ENCODE data around the gene ECHS1. TPM values are rescaled to one million over a fixed set of nuclear protein-coding genes. Genes with fewer than 3 reads are reported as not detected.
"Not testable (repeated sequence)": the region's sequence is repeated elsewhere in the genome, so short reads cannot be mapped to it uniquely, and the experiment has no call there.

Gene ECHS1
- polyA plus RNA-seq (ENCODE audit: insufficient read length in 3 of 3) = 100 to 1,000 TPM; 120 to 146 (median 134) TPM

GRCh38 chr10:133373174-133374090 lies at the start of gene ECHS1:
Gene ECHS1, minus strand, starts transcription at chr10:133373354. Its CDS starts 21 bp downstream, at chr10:133373333.
- peak; percentile 66 to 93 (median 82) for DNase-seq (ENCODE audit: low read depth in 3 of 3, low spot score in 2 of 3)

GRCh38 chr10:133422223-133422806 lies 49.2 kb upstream of the ECHS1 start:
- no peak for DNase-seq (ENCODE audit: low read depth in 3 of 3, low spot score in 2 of 3)

DNA sequence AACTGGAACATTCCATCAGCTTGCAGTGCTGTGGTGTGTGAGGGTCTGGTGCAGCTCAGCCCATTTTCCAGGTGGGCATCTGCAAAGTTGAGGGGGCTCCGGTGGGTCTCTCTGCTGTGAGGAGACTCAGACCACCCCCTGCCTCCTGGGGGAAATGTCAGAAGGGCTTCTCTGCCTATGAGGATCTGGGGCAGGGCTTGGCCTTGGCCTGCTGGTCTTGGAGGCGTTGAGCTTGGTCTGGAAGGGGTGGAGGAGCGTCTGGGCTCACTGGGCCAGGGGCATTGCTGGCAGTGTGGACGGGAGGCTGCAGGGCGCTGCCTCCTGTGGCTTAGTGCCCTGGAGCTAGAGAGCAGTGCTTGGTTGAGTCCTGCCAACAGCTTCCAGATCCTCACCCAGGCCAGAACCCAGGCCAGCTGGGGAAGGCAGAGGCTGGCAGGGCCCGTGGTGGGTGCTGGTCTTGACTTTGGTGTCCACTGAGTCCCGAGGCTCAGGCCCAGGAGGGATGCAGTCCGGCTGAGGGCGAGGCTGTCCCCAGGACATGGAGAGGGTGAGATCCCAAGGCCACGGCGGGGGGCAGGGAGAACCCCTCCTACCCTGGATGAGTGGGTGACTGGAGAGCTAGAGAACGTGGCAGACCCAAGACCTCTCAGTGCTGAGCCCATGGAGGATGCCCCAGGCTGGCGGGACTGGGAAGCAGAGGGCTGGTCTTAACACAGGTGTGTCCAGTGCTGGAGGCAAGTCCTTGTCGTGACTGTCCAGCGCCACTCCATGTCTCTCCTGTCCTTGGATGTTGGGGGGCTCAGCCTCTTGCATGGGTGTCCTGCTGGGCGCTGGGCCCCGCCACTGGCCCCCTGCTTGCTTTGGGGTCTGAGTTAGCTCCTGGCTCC lies 48.4 kb upstream of the ECHS1 start:
- DNase-seq (ENCODE audit: low read depth in 3 of 3, low spot score in 2 of 3) = no peak

GRCh38 chr10:133420579-133420978 lies 47.4 kb upstream of the ECHS1 start:
- DNase-seq (ENCODE audit: low read depth in 3 of 3, low spot score in 2 of 3) = no peak

- DNase-seq (ENCODE audit: low read depth in 3 of 3, low spot score in 2 of 3) = no peak
Observed at GRCh38 chr10:133420028-133420427, 46.9 kb upstream of the ECHS1 start.

GRCh38 chr10:133419211-133419950 lies 46.2 kb upstream of the ECHS1 start:
- DNase-seq (ENCODE audit: low read depth in 3 of 3, low spot score in 2 of 3) = no peak

DNA sequence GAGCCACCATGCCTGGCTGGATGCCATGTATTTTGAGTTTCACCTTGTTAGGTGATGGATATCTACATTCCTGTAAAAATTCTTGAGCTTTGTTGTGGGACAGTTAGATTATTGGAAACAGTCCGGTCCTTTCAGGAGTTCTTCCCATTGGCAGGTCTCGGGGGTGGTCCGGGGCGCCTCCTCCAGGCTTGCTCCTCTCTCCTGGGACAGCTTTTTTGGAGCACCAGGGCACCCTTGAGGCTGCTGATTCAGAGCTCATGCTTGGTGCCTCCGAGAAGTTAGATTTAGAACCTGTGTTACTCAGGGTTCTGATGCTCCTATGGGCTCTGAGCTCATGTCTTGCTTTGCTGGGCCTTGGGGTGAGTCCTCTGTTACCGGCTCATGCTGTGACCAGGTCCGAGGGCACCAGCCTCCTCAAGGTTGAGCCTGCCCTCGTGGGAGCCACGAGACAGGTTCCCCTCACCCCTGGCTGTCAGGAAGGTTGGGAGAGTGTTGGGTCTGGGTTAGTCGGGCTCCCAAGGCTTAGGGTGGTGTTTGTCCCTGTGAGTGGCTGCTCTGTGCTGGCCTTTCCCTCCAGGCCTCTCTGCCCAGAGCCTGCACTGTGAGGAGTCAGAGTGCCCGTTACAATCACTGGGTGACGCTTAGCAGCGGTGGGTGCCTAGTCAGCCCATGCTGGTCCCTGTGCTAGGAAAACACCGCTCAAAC lies 45.3 kb upstream of the ECHS1 start:
- no peak for DNase-seq (ENCODE audit: low read depth in 3 of 3, low spot score in 2 of 3)

DNA sequence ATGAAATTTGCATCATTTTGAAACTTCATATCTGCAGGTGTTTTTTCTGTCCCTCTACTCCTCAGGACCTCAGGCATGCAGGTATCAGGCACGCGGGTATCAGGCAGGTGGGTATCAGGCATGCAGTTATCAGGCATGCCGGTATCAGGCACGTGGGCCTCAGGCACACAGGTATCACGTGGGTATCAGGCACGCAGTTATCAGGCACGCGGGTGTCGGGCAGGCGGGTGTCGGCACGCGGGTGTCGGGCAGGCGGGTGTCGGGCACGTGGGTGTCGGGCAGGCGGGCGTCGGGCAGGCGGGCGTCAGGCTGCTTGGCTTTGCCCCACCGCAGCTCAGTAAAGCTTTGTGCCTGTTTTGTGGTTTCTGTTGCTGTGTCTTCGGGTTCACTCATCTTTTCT lies 42.6 kb upstream of the ECHS1 start:
- DNase-seq (ENCODE audit: low read depth in 3 of 3, low spot score in 2 of 3) = no peak

GRCh38 chr10:133414401-133414800 lies 41.2 kb upstream of the ECHS1 start:
- DNase-seq (ENCODE audit: low read depth in 3 of 3, low spot score in 2 of 3) = not testable (repeated sequence)

DNA sequence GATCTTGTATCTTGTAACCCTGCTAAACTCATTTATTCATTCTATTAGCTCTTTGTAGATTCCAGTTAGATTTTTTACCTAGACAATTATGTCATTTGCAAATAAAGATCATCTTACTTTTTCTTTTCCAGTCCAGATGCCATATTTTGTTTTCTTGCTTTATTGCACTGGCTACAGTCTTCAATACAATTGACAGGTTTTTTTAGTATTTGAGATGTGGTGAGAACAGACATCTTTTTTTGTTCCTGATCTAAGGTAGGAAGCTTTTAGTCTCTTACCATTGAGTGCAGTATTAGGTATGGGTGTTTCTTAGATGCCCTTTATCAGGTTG lies 39.2 kb upstream of the ECHS1 start:
- DNase-seq (ENCODE audit: low read depth in 3 of 3, low spot score in 2 of 3) = no peak

DNA sequence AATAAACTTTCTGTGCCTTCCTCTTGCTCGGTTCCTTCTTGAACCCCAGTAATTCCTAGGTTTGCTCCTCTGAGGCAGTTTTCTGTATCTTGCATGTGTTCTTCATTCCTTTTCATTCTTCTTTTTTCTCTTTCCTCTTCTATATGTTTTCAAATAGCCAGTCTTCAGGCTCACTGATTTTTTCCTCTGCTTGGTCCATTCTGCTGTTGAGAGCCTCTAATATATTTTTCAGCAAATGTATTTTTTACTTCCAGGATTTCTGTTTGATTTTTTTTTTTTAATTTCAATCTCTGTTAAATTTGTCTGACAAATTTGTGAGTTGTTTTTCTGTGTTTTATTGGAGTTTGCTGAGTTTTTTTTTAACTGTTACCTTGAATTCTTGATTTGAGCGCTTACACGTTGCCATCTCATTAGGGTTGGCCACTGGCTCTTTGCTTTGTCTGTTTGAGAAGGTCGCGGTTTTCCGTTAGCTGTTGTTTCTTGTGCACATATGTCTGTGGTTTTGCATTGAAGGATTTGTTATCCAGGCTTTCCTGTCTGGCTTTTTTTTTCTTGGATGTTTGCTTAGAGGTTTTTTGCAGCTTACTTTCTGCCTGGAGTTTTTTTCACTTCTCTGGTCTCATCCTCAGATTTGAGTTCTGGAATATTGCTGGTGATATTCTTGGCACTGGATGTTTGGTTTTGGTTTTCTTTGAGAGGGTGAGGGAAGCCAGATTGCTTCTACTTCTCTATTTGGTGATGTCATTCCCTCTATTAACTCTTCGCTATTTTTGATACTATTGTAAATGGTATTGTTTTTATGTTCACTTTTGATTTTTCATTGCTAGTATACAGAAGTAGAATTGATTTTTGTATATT lies 38.6 kb upstream of the ECHS1 start:
- DNase-seq (ENCODE audit: low read depth in 3 of 3, low spot score in 2 of 3) = no peak

GRCh38 chr10:133405844-133406527 lies 32.8 kb upstream of the ECHS1 start:
- DNase-seq (ENCODE audit: low read depth in 3 of 3, low spot score in 2 of 3) = no peak

- no peak for DNase-seq (ENCODE audit: low read depth in 3 of 3, low spot score in 2 of 3)
Observed at GRCh38 chr10:133405272-133405671, 32.1 kb upstream of the ECHS1 start.

DNA sequence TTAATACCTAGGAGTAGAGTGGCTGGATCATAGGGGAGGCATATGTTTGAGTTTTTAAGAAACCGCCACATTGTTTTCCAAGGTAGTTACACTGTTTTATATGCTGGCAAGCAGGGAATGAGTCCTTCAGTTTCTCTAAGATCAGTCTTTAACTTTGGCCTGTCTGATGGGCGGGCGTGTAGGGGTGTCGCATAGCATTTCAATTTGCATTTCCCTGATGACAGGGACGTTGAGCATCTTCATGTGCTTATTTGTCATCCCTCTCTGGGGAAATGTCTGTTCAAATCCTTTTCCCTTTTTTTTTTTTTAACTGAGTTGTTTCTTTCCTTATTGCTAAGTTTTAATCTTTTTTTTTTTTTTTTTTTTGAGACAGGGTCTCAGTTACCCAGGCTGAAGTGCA lies 30.6 kb upstream of the ECHS1 start:
- DNase-seq (ENCODE audit: low read depth in 3 of 3, low spot score in 2 of 3) = no peak

- no peak for DNase-seq (ENCODE audit: low read depth in 3 of 3, low spot score in 2 of 3)
Observed at GRCh38 chr10:133403359-133403758, 30.2 kb upstream of the ECHS1 start.

GRCh38 chr10:133401981-133402725 lies 29.0 kb upstream of the ECHS1 start:
- no peak for DNase-seq (ENCODE audit: low read depth in 3 of 3, low spot score in 2 of 3)

GRCh38 chr10:133401500-133401899 lies 28.3 kb upstream of the ECHS1 start:
- no peak for DNase-seq (ENCODE audit: low read depth in 3 of 3, low spot score in 2 of 3)
